HUDEP-2 (cell line): Measurements from ENCODE around the gene F3.

Experiments
- DNase-seq, 76 experiments: peaks; one replicate each; lab custom pipeline; 2025; ENCODE audit not compliant: unreplicated experiment in 76 of 76; lab: John Stamatoyannopoulos, UW

Gene F3

DNA sequence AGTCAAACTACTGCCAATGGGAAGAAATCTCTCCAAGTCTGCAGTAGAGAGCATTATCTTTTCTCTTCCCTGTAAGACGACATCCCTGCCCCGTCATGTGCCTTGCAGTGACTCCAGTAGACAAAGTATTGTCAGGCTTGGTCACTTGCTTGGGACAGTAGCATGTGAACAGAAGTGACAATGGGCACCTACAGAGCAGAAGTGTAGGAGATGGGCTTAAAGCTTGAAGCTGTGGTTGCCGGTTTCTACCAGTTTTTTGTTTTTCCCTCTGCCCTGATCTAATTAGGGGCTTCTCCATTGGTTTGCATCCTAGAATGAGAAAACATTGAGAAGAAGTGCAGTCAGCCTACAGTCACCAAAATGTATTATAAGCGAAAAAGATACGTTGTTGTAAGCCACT lies 12.7 kb downstream of the F3 start:
- DNase-seq, result no peak

- DNase-seq, result no peak
Measured at GRCh38 chr1:94528299-94528698, 13.3 kb downstream of the F3 start.

- DNase-seq, result peak in 8 of 76 experiments; percentile 2 to 31 (median 10)
Measured at GRCh38 chr1:94527447-94528031, 14.0 kb downstream of the F3 start.

DNA sequence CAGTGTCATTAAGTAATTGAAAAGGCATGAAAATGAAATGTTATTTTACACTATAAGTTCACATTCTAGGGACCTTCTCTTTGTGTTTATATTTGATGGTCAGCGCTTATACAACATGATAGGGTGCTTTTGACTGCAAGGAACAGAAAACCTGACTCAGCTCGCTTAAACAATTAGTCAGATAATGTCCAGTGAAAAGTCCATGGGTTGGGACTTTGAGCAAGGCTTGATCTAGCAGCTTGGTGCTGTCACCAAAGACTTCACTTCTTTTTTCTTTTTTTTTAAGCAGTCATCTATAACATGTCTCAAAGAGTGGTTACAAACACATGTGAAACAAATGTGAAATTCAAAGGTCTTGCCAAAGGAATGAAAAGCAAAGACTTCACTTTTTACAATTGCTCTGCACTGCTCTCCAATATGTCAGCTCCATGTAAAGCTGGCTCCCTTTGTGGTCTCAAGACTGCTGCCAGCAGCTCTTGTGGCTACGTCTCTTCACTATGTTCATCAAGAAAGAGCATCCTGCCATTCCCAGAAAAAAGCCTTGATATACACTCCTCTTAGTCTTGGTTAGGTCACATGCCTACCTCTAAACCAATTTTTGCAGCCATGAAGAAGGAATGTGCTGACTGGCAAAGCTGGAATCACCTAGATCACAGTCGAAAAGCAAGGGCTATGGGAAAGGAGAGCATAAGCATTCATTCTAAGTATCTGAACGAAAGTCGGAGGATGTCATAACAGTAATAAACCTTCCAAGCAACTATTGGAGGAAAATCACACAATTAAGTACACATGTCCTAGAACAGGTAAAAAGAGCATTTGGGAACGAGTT lies 15.2 kb downstream of the F3 start:
- DNase-seq, result no peak

DNA sequence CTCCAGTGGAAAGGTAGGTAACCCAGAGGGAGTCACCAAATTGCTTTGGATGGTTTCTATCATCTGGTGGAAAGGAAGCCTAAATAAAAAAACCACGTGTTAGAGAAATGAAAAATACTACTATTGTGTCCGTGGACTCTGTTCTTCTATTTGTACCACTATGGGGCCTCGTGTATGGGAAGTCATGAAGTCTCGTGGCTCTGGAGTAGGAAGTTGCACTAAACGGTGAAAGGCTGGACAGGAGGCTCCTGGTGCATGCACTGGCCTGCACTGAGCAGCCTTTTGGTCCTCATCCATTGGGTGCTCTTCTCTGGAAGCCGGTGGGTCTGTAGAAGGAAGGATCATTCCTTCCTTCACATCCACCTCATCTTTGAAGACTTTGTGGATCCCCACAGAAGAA lies 17.0 kb downstream of the F3 start:
- DNase-seq, result no peak

GRCh38 chr1:94522304-94522703 lies 19.3 kb downstream of the F3 start:
- peak in 1 of 76 experiments; percentile 7 for DNase-seq

DNA sequence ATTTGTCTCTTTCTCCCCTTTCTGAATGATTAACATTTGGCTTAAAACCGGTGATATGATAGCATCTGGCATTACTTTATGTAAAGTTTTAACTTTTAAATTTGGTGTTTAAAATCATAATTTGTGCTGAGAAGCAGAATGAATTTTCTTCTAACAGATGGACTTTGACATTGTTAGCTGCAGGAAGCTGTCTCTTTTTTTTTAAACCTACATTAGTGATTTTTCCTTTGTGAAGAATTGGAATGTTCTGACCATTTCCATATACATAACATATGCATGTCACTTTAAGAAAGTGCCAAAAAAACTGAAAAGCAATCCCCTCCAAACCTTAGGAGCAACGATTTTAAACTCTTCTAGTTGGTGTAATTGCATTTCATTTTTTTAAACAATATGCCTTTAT lies 22.2 kb downstream of the F3 start:
- no peak for DNase-seq

- DNase-seq, result peak in 7 of 76 experiments; percentile 15 to 56 (median 22)
Measured at GRCh38 chr1:94515296-94515947, 26.1 kb downstream of the F3 start.

GRCh38 chr1:94514095-94514727 lies 27.3 kb downstream of the F3 start:
- DNase-seq, result peak in 46 of 76 experiments; percentile 1 to 61 (median 26)

DNA sequence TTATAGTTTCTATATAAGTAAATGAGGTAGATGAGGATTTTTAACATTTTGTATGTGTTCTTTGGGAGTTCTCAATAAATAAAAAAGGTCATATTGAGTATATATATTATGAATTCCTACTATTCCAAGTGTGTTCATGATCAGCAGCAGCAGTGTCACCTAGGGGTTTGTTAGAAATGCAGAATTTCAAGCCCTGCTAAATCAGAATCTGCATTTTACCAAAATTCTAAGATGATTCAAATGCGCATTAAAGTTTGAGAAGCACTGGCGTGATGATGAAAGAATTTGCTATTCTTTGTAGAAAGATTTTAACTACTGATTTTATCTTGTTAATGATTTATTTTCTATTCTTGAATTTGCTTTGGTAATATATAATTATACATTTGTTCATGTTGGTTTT lies 28.7 kb downstream of the F3 start:
- DNase-seq, result no peak

- no peak for DNase-seq
Measured at GRCh38 chr1:94504601-94505000, 37.0 kb downstream of the F3 start.

GRCh38 chr1:94503153-94503552 lies 38.4 kb downstream of the F3 start:
- no peak for DNase-seq

- DNase-seq, result no peak
Measured at GRCh38 chr1:94501935-94502334, 39.6 kb downstream of the F3 start.

DNA sequence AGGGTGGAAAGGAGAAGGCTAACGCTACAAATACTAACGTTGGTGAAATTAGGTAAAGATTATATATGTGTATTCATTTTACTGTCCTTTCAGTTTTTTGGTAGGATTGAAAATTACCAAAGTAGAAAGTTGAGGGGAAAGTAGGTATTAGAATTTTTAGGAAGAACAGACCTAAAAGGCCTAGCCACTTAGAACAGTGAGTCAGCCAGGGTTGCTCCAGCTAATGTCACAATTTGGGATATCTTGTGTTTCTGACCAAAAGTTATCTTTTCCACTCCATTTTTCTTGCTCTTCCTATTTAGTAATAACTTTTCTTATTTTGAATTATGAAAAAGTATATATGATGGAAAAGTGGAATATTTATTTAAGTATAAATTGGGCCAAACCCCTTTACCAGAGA lies 40.1 kb downstream of the F3 start:
- DNase-seq, result no peak

GRCh38 chr1:94496076-94496755 lies 45.3 kb downstream of the F3 start:
- DNase-seq, result no peak

- no peak for DNase-seq
Measured at GRCh38 chr1:94490556-94490955, 51.0 kb downstream of the F3 start.

GRCh38 chr1:94486990-94487389 lies 54.6 kb downstream of the F3 start:
- DNase-seq, result no peak

DNA sequence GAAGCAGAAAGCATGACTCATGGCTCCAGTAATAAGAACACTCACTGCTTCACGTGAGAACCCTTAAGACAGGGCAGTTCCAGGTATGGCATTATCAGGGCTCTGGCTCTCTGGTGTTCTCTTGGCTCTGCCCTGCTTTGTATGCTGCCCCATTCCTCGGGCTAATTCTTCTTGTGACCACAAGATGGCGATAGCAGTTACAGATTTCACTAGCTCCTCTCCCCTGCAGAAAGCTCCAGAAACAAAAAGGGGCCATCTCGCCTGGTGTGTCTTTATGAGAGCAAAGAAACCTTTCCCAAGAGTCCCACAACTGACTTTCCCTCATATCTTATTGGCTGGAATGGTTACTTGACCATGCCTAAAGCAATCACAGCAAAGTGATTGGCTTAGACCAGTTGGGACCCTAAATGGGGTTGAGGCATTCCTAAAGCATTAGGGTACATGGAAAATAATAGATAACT lies 60.1 kb downstream of the F3 start:
- DNase-seq, result peak in 44 of 76 experiments; percentile 1 to 65 (median 24)

DNA sequence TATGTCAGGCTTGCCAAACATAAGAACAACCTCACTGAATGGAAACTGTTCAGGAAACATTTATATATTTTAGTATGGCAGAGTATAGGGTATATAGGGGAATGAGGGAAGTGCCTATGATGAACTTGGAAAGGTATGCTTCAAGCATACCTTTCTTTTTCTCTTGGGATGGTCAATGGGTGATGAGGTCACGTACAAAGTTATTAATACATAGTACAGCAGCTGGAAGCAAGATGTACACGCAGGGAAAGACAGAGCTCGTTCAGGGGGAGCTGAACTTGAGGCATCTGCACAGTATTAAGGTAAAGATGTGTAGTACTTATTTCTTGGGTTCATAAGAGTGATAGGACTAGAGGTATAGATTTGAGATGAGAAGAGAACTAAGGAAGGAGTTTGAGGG lies 61.9 kb downstream of the F3 start:
- DNase-seq, result no peak
